ENCODE data around the gene PARP16. TPM values are rescaled to one million over a fixed set of nuclear protein-coding genes. Genes with fewer than 3 reads are reported as not detected.

The PARP16 gene
- total RNA-seq, 1 donor from 2014 or later = 8.7 TPM

GRCh38 chr15:65260968-65261367 lies 25.7 kb downstream of the PARP16 start:
- Mint-ChIP-seq H3K4me3 (ENCODE audit: unreplicated experiment) (no peak overlapping the region), H3K4me1 (ENCODE audit: low read depth) (no peaks in the 10 kb centered on the region), H3K27ac (ENCODE audit: unreplicated experiment) (no peak overlapping the region), H3K27me3 (ENCODE audit: low read depth) (no peaks in the 10 kb centered on the region), H3K9me3 (ENCODE audit: low read depth) (no peaks in the 10 kb centered on the region), H3K36me3 (ENCODE audit: low read depth) (peaks cover 30% of the 10 kb centered on the region)
- no peak for DNase-seq (ENCODE audit: low spot score)
- TF ChIP-seq, protein P1, sequence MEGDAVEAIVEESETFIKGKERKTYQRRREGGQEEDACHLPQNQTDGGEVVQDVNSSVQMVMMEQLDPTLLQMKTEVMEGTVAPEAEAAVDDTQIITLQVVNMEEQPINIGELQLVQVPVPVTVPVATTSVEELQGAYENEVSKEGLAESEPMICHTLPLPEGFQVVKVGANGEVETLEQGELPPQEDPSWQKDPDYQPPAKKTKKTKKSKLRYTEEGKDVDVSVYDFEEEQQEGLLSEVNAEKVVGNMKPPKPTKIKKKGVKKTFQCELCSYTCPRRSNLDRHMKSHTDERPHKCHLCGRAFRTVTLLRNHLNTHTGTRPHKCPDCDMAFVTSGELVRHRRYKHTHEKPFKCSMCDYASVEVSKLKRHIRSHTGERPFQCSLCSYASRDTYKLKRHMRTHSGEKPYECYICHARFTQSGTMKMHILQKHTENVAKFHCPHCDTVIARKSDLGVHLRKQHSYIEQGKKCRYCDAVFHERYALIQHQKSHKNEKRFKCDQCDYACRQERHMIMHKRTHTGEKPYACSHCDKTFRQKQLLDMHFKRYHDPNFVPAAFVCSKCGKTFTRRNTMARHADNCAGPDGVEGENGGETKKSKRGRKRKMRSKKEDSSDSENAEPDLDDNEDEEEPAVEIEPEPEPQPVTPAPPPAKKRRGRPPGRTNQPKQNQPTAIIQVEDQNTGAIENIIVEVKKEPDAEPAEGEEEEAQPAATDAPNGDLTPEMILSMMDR (IDR thresholded peaks at IDR 0.05) = no peak

GRCh38 chr15:65259367-65259797 lies 27.3 kb downstream of the PARP16 start:
- Mint-ChIP-seq H3K27me3 (ENCODE audit: low read depth) (no peaks in the 10 kb centered on the region), H3K36me3 (ENCODE audit: low read depth) (peaks cover 32% of the 10 kb centered on the region), H3K4me3 (ENCODE audit: unreplicated experiment) (no peak overlapping the region), H3K9me3 (ENCODE audit: low read depth) (no peaks in the 10 kb centered on the region), H3K27ac (ENCODE audit: unreplicated experiment) (no peak overlapping the region), H3K4me1 (ENCODE audit: low read depth) (no peaks in the 10 kb centered on the region)
- TF ChIP-seq, protein P1 (IDR thresholded peaks at IDR 0.05) = no peak
- DNase-seq (ENCODE audit: low spot score) = no peak

GRCh38 chr15:65258375-65259262 lies 28.1 kb downstream of the PARP16 start:
- H3K27me3 Mint-ChIP-seq (ENCODE audit: low read depth) = no peaks in the 10 kb centered on the region
- peaks cover 32% of the 10 kb centered on the region for H3K36me3 Mint-ChIP-seq (ENCODE audit: low read depth)
- DNase-seq (ENCODE audit: low spot score) = no peak
- no peaks in the 10 kb centered on the region for H3K4me1 Mint-ChIP-seq (ENCODE audit: low read depth)
- no peak overlapping the region for H3K4me3 Mint-ChIP-seq (ENCODE audit: unreplicated experiment)
- no peak overlapping the region for H3K27ac Mint-ChIP-seq (ENCODE audit: unreplicated experiment)
- no peaks in the 10 kb centered on the region for H3K9me3 Mint-ChIP-seq (ENCODE audit: low read depth)
- TF ChIP-seq, protein P1 (IDR thresholded peaks at IDR 0.05) = no peak

GRCh38 chr15:65255486-65256140 lies 31.1 kb downstream of the PARP16 start:
- H3K36me3 Mint-ChIP-seq (ENCODE audit: low read depth) = peaks cover 25% of the 10 kb centered on the region
- TF ChIP-seq, protein P1 (IDR thresholded peaks at IDR 0.05) = no peak

GRCh38 chr15:65254758-65255157 lies 31.9 kb downstream of the PARP16 start:
- H3K27ac Mint-ChIP-seq (ENCODE audit: unreplicated experiment) = no peak overlapping the region
- DNase-seq (ENCODE audit: low spot score) = no peak
- peaks cover 17% of the 10 kb centered on the region for H3K36me3 Mint-ChIP-seq (ENCODE audit: low read depth)
- TF ChIP-seq, protein P1 (IDR thresholded peaks at IDR 0.05) = no peak
- no peak overlapping the region for H3K4me3 Mint-ChIP-seq (ENCODE audit: unreplicated experiment)
- H3K27me3 Mint-ChIP-seq (ENCODE audit: low read depth) = no peaks in the 10 kb centered on the region
- H3K4me1 Mint-ChIP-seq (ENCODE audit: low read depth) = no peaks in the 10 kb centered on the region
- H3K9me3 Mint-ChIP-seq (ENCODE audit: low read depth) = no peaks in the 10 kb centered on the region

More at GRCh38 chr15:65255486-65256140, 31.1 kb downstream of the PARP16 start:
- no peaks in the 10 kb centered on the region for H3K9me3 Mint-ChIP-seq (ENCODE audit: low read depth)
- no peak overlapping the region for H3K27ac Mint-ChIP-seq (ENCODE audit: unreplicated experiment)
- H3K27me3 Mint-ChIP-seq (ENCODE audit: low read depth) = no peaks in the 10 kb centered on the region
- H3K4me1 Mint-ChIP-seq (ENCODE audit: low read depth) = no peaks in the 10 kb centered on the region
- DNase-seq (ENCODE audit: low spot score) = no peak
- no peak overlapping the region for H3K4me3 Mint-ChIP-seq (ENCODE audit: unreplicated experiment)
